Keratinocyte (primary cell): ENCODE results near the gene TRPV4.
"Not testable (repeated sequence)": the region's sequence is repeated elsewhere in the genome, so short reads cannot be mapped to it uniquely, and the experiment has no call there.

Experiments used
- CTCF ChIP-seq, 3 experiments: IDR thresholded peaks in 1 of 3; conservative IDR thresholded peaks in 1 of 3; optimal IDR thresholded peaks in 1 of 3; 2 replicates in 2 of 3; 3 replicates in 1 of 3; pipeline versions ENCODE3 to v1.5.1; 2011; ENCODE audit warnings: low read length in 3 of 3, mild to moderate bottlenecking in 3 of 3, moderate library complexity in 2 of 3, control low read depth in 1 of 3, inconsistent platforms in 1 of 3; ENCODE audit not compliant: insufficient read depth in 2 of 3; ENCODE audit errors: extremely low read depth in 1 of 3
- EZH2 ChIP-seq: IDR thresholded peaks from one replicate; pipeline ENCODE4 v1.6.1; 2012; ENCODE audit warnings: inconsistent platforms, mild to moderate bottlenecking, low read length, moderate library complexity

GRCh38 chr12:109862491-109862890 lies 29.3 kb upstream of the TRPV4 start:
- TF ChIP-seq CTCF (optimal IDR thresholded peaks at IDR 0.05 in 1 of 3, IDR thresholded peaks at IDR 0.05 in 1 of 3, conservative IDR thresholded peaks at IDR 0.05 in 1 of 3; ENCODE audit: extremely low read depth in 1 of 3, insufficient read depth in 2 of 3, low read length in 3 of 3); EZH2: not testable (repeated sequence)
